NCI-H2029 (cell line): ENCODE data around the gene ZNF205.
"Not testable (repeated sequence)": the region's sequence is repeated elsewhere in the genome, so short reads cannot be mapped to it uniquely, and the experiment has no call there.

Experiments used
- DNase-seq: peaks from one replicate; lab custom pipeline; 2025; lab: John Stamatoyannopoulos, UW

The ZNF205 gene

GRCh38 chr16:3112058-3112880 is at the start of gene ZNF205:
Gene ZNF205 (plus strand): TSS chr16:3112586. CDS start chr16:3113431, 845 bp downstream.
- peak; percentile 77 for DNase-seq

GRCh38 chr16:3063625-3064386 is 48.6 kb upstream of the ZNF205 start:
- DNase-seq, result no peak

- no peak for DNase-seq
Measured at GRCh38 chr16:3065069-3065741, 47.2 kb upstream of the ZNF205 start, which contains the start of gene IL32. Gene IL32 (plus strand): TSS chr16:3065640. CDS start chr16:3065812, 172 bp downstream.

- no peak for DNase-seq
Measured at GRCh38 chr16:3065742-3066439, 46.5 kb upstream of the ZNF205 start.

GRCh38 chr16:3066440-3066748 is 46.0 kb upstream of the ZNF205 start:
- no peak for DNase-seq

GRCh38 chr16:3068487-3068886 is 43.9 kb upstream of the ZNF205 start:
- no peak for DNase-seq

- not testable (repeated sequence) for DNase-seq
Measured at GRCh38 chr16:3069146-3069545, 43.2 kb upstream of the ZNF205 start.

- DNase-seq, result no peak
Measured at GRCh38 chr16:3070608-3071111, 41.7 kb upstream of the ZNF205 start.

- no peak for DNase-seq
Measured at GRCh38 chr16:3071655-3072054, 40.7 kb upstream of the ZNF205 start.

GRCh38 chr16:3072148-3072547 is 40.2 kb upstream of the ZNF205 start:
- not testable (repeated sequence) for DNase-seq

- not testable (repeated sequence) for DNase-seq
Measured at GRCh38 chr16:3072576-3073263, 39.7 kb upstream of the ZNF205 start.

- no peak for DNase-seq
Measured at GRCh38 chr16:3073448-3073847, 38.9 kb upstream of the ZNF205 start.

- no peak for DNase-seq
Measured at GRCh38 chr16:3074860-3075522, 37.4 kb upstream of the ZNF205 start.

GRCh38 chr16:3075523-3075915 is 36.9 kb upstream of the ZNF205 start:
- DNase-seq, result no peak

GRCh38 chr16:3075946-3076345 is 36.4 kb upstream of the ZNF205 start:
- not testable (repeated sequence) for DNase-seq

- no peak for DNase-seq
Measured at GRCh38 chr16:3076577-3076976, 35.8 kb upstream of the ZNF205 start.

- no peak for DNase-seq
Measured at GRCh38 chr16:3080024-3080423, 32.4 kb upstream of the ZNF205 start.

GRCh38 chr16:3081957-3082356 is 30.4 kb upstream of the ZNF205 start:
- not testable (repeated sequence) for DNase-seq

- DNase-seq, result not testable (repeated sequence)
Measured at GRCh38 chr16:3083408-3083807, 29.0 kb upstream of the ZNF205 start.

- DNase-seq, result no peak
Measured at GRCh38 chr16:3084491-3084890, 27.9 kb upstream of the ZNF205 start.
